Peyer's patch (tissue), 4 donors: Measurements from ENCODE around the gene SETMAR.

Source experiments
- CTCF ChIP-seq, 6 experiments: fragments of 450-650 bp in 4 of 6; fragments of 200-600 bp in 2 of 6; sonication (generic) in 1 of 6; IDR thresholded peaks; one replicate each; pipeline ENCODE4 v1.5.1; 2017 to 2019; ENCODE audit warnings: antibody characterized with exemption in 6 of 6, mild to moderate bottlenecking in 3 of 6, moderate library complexity in 1 of 6
- POLR2A ChIP-seq, 2 donors: fragments of 450-650 bp; IDR thresholded peaks; one replicate each; pipeline ENCODE4 v1.5.1; 2017; ENCODE audit warnings: antibody characterized with exemption in 2 of 2, mild to moderate bottlenecking in 2 of 2, moderate library complexity in 2 of 2

- TF ChIP-seq POLR2A (IDR thresholded peaks at IDR 0.05) = no peak
- no peak for TF ChIP-seq CTCF (IDR thresholded peaks at IDR 0.05)
Observed at GRCh38 chr3:4306091-4306490, 2.9 kb downstream of the SETMAR start.
